Measurements from ENCODE around the gene PHPT1. TPM values are rescaled to one million over a fixed set of nuclear protein-coding genes. Genes with fewer than 3 reads are reported as not detected.
"Not testable (repeated sequence)": the region's sequence is repeated elsewhere in the genome, so short reads cannot be mapped to it uniquely, and the experiment has no call there.

Gene PHPT1
- total RNA-seq, 1 donor from 2014 or later: 142 TPM

DNA sequence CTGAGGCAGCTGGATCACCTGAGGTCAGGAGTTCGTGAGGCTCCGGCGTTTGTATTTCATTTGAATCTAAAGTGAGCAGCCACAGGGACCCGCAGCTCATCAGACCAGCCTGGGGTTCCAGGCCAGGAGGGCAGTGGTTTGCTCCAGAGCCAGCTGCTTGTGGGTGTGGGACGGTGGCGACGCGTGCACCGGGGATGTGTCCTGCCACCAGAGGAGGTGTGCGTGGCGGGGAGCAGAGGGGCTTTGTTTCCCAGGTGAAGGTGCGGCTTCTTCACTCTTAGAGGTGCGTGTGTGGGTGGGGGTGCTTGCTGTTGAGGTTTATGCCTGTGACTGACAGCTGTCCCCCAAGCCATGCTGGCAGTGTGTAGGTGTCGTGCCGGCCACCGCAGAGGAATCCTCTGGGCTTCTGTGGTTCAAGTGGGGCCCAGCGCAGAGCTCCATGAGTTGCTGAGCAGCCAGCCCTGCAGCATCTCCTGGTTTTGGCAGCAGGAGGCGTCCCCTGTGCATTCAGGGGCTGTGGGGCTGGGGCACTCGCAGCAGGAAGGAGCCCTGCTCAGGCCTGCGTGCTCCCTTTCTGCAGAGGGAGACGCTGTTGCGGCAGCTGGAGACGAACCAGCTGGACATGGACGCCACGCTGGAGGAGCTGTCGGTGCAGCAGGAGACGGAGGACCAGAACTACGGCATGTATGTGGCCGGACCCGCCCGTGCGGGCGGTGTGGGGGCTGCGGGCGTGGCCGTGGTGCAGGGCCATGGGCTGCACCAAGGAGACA is 13.9 kb upstream of the PHPT1 start:
- peaks cover 13% of the 10 kb centered on the region for H3K4me1 Mint-ChIP-seq (ENCODE audit: unreplicated experiment)
- H3K36me3 Mint-ChIP-seq (ENCODE audit: unreplicated experiment): peaks cover 19% of the 10 kb centered on the region
- TF ChIP-seq, protein P1, sequence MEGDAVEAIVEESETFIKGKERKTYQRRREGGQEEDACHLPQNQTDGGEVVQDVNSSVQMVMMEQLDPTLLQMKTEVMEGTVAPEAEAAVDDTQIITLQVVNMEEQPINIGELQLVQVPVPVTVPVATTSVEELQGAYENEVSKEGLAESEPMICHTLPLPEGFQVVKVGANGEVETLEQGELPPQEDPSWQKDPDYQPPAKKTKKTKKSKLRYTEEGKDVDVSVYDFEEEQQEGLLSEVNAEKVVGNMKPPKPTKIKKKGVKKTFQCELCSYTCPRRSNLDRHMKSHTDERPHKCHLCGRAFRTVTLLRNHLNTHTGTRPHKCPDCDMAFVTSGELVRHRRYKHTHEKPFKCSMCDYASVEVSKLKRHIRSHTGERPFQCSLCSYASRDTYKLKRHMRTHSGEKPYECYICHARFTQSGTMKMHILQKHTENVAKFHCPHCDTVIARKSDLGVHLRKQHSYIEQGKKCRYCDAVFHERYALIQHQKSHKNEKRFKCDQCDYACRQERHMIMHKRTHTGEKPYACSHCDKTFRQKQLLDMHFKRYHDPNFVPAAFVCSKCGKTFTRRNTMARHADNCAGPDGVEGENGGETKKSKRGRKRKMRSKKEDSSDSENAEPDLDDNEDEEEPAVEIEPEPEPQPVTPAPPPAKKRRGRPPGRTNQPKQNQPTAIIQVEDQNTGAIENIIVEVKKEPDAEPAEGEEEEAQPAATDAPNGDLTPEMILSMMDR (IDR thresholded peaks at IDR 0.05): no peak
- no peaks in the 10 kb centered on the region for H3K27me3 Mint-ChIP-seq (ENCODE audit: unreplicated experiment)
- H3K9me3 Mint-ChIP-seq (ENCODE audit: unreplicated experiment): no peaks in the 10 kb centered on the region
- no peak overlapping the region for H3K27ac Mint-ChIP-seq (ENCODE audit: unreplicated experiment)
- H3K4me3 Mint-ChIP-seq (ENCODE audit: unreplicated experiment): no peak overlapping the region
- no peak for DNase-seq (ENCODE audit: extremely low spot score, unreplicated experiment)

DNA sequence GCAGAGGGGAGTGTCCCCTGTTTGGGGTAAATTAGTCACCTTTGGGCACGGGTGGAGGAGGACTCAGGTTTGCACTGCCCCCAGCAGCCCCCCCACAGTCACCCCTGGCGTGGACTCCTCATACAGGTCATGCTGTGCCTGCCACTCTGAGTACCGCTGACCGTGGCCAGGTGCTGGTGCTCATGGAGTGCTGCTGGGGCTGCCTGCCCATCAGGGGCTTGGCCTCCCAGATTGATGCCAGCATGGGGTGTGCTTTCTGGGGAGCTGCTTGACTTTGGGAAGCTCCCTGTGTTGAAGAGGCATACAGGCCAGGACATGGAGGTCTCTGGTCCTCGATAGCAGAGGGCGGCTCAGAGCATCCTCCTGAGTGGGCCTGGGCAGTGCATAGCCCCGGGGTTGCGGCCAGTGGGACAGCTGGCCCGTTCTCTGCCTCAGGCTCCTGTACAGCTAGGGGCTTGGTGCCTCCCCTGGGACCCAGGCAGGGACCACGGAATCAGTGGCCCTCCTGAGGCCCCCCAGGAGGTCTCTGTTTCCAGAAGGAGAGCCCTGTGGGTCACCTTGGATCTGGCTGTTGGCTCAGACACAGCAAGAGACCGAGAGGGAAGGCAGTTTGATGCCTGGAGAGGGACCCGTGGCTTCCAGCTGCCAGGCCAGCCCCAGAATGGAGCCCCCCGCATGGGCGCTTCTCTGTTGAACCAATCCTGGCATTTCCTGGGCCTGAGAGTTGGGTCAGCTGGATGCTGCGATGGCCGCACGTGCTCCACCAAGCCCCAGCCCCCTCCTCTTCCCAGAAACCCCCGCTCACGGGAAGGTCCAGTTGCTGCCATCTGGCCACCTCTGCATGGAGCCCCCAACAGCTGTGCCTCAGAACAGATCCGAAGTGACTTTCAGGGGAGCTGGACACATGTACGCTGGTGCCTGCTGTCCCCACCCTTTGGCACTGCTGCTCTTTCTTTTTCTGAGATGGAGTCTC is 13.0 kb upstream of the PHPT1 start:
- Mint-ChIP-seq H3K27me3 (ENCODE audit: unreplicated experiment) (no peaks in the 10 kb centered on the region), H3K4me3 (ENCODE audit: unreplicated experiment) (no peak overlapping the region), H3K36me3 (ENCODE audit: unreplicated experiment) (peaks cover 19% of the 10 kb centered on the region), H3K4me1 (ENCODE audit: unreplicated experiment) (peaks cover 21% of the 10 kb centered on the region), H3K9me3 (ENCODE audit: unreplicated experiment) (no peaks in the 10 kb centered on the region), H3K27ac (ENCODE audit: unreplicated experiment) (no peak overlapping the region)
- TF ChIP-seq, protein P1 (IDR thresholded peaks at IDR 0.05): no peak
- no peak for DNase-seq (ENCODE audit: extremely low spot score, unreplicated experiment)

DNA sequence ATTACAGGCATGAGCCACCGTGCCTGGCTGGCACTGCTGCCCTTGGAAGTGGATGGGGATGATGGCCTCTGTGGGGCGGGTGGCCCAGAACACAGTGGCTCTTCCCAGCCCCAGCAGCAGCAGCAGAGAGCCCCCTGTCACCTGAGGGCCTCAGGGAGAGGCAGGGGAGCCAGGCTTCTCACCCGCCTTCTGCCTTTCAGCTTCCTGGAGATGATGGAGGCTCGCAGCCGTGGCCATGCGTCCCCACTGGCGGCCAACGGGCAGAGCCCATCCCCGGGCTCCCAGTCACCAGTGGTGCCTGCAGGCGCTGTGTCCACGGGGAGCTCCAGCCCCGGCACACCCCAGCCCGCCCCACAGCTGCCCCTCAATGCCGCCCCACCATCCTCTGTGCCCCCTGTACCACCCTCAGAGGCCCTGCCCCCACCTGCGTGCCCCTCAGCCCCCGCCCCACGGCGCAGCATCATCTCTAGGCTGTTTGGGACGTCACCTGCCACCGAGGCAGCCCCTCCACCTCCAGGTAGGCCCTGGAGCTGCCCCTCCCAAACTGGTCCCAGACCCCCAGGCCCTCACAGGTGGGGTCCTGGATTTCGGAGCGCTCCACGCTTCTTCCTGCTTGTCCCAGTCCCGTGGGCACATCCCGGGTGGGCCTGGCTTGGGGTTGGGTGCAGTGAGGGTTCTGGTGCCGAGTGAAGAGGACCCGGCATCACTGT is 11.9 kb upstream of the PHPT1 start:
- Mint-ChIP-seq H3K27ac (ENCODE audit: unreplicated experiment) (no peak overlapping the region), H3K4me1 (ENCODE audit: unreplicated experiment) (peaks cover 31% of the 10 kb centered on the region), H3K4me3 (ENCODE audit: unreplicated experiment) (no peak overlapping the region), H3K9me3 (ENCODE audit: unreplicated experiment) (no peaks in the 10 kb centered on the region), H3K27me3 (ENCODE audit: unreplicated experiment) (no peaks in the 10 kb centered on the region), H3K36me3 (ENCODE audit: unreplicated experiment) (peaks cover 15% of the 10 kb centered on the region)
- TF ChIP-seq, protein P1 (IDR thresholded peaks at IDR 0.05): no peak
- DNase-seq (ENCODE audit: extremely low spot score, unreplicated experiment): no peak

DNA sequence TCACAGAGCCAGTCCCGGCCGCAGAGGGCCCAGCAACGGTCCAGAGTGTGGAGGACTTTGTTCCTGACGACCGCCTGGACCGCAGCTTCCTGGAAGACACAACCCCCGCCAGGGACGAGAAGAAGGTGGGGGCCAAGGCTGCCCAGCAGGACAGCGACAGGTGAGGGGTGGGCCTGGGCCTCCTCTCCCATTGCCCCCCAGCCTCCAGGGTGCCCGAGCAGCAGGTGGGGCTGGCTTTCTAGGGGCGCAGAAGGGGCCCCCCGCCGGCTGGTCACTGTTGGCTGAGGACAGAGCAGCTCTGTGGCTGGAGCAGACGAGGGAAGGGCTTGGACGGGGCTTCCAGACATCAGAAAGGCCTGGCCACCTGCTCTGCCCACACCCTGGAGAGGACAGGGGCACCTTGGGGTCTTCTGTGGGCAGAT is 11.3 kb upstream of the PHPT1 start:
- H3K27ac Mint-ChIP-seq (ENCODE audit: unreplicated experiment); DNase-seq (ENCODE audit: extremely low spot score, unreplicated experiment); H3K4me3 Mint-ChIP-seq (ENCODE audit: unreplicated experiment); H3K27me3 Mint-ChIP-seq (ENCODE audit: unreplicated experiment); H3K9me3 Mint-ChIP-seq (ENCODE audit: unreplicated experiment): not testable (repeated sequence)
- H3K4me1 Mint-ChIP-seq (ENCODE audit: unreplicated experiment): peaks cover 32% of the 10 kb centered on the region
- peaks cover 12% of the 10 kb centered on the region for H3K36me3 Mint-ChIP-seq (ENCODE audit: unreplicated experiment)
